KMS-11 (cell line): Measurements from ENCODE around the gene SDK2.

Experiments used
- H2AFZ ChIP-seq: fragments of 200-600 bp; sonication (generic); 2 replicates; pipeline ENCODE4 v1.6.1; 2016; ENCODE audit warnings: antibody characterized with exemption, mixed run types, low read depth
- H3K27ac ChIP-seq: fragments of 200-600 bp; sonication (generic); 2 replicates; pipeline ENCODE4 v1.6.1; 2016; ENCODE audit warnings: mild to moderate bottlenecking, mixed run types
- H3K27me3 ChIP-seq: fragments of 200-600 bp; sonication (generic); 2 replicates; pipeline ENCODE4 v1.6.1; 2017; ENCODE audit warnings: mild to moderate bottlenecking, low read depth, mixed run types, moderate library complexity; ENCODE audit not compliant: insufficient read depth
- H3K36me3 ChIP-seq: fragments of 200-600 bp; sonication (generic); 2 replicates; pipeline ENCODE4 v1.6.1; 2017; ENCODE audit warnings: mild to moderate bottlenecking, mixed run types; ENCODE audit not compliant: insufficient read depth
- H3K4me1 ChIP-seq: fragments of 200-600 bp; sonication (generic); 2 replicates; pipeline ENCODE4 v1.6.1; 2016; ENCODE audit warnings: mild to moderate bottlenecking, low read depth, mixed run types; ENCODE audit not compliant: poor library complexity, severe bottlenecking
- H3K4me2 ChIP-seq: fragments of 200-600 bp; sonication (generic); 2 replicates; pipeline ENCODE4 v1.7.0; 2016; ENCODE audit warnings: mild to moderate bottlenecking, mixed run types
- H3K4me3 ChIP-seq: fragments of 200-600 bp; sonication (generic); IDR thresholded peaks from 2 replicates; pipeline ENCODE4 v1.6.1; 2017; ENCODE audit warnings: low read depth, low read length, mixed read lengths; ENCODE audit not compliant: insufficient read depth
- H3K79me2 ChIP-seq: fragments of 200-600 bp; sonication (generic); 2 replicates; pipeline ENCODE4 v1.6.1; 2016; ENCODE audit warnings: low read depth, mixed run types; ENCODE audit not compliant: insufficient read depth
- H3K9ac ChIP-seq: fragments of 200-600 bp; sonication (generic); 2 replicates; pipeline ENCODE4 v1.6.1; 2016; ENCODE audit warnings: mild to moderate bottlenecking, mixed run types
- H4K20me1 ChIP-seq: fragments of 200-600 bp; sonication (generic); 2 replicates; pipeline ENCODE4 v1.6.1; 2016; ENCODE audit warnings: mild to moderate bottlenecking, mixed run types; ENCODE audit not compliant: insufficient read depth
- TF ChIP-seq, protein P1 (sequence below): fragments of 200-600 bp; sonication (generic); conservative IDR thresholded peaks from 2 replicates; pipeline ENCODE4 v1.6.1; 2017; ENCODE audit warnings: low read depth, mild to moderate bottlenecking, antibody characterized with exemption, low read length, moderate library complexity, mixed read lengths

The SDK2 gene

DNA sequence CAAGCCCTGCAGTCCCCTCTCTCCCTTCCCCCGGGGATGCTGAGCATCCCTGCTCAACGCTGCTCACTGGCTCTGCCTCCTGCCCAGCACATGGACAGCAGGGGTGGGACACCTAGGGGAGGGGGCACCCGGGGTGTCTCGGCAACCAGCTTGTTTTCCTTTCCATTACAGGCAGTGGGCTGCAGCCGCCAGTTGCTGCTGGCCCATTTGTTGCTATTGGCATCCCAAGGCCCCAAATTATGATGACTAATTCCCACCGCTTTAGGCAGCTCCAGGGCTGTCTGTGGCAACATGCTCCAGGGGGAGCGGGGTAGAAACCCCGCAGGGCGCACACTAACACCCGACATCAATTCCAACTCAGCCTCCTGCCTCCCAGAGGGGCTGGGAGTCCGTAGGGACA lies 4.9 kb downstream of the SDK2 start:
- H2AFZ ChIP-seq = no peak overlapping the region
- H3K36me3 ChIP-seq = no peaks in the 10 kb centered on the region
- H3K27me3 ChIP-seq = peaks cover 42% of the 10 kb centered on the region
- no peak overlapping the region for H3K4me2 ChIP-seq
- no peaks in the 10 kb centered on the region for H3K79me2 ChIP-seq
- H3K4me3 ChIP-seq = no peak overlapping the region
- no peaks in the 10 kb centered on the region for H4K20me1 ChIP-seq
- no peaks in the 10 kb centered on the region for H3K4me1 ChIP-seq
- no peak overlapping the region for H3K9ac ChIP-seq
- TF ChIP-seq, protein P1, sequence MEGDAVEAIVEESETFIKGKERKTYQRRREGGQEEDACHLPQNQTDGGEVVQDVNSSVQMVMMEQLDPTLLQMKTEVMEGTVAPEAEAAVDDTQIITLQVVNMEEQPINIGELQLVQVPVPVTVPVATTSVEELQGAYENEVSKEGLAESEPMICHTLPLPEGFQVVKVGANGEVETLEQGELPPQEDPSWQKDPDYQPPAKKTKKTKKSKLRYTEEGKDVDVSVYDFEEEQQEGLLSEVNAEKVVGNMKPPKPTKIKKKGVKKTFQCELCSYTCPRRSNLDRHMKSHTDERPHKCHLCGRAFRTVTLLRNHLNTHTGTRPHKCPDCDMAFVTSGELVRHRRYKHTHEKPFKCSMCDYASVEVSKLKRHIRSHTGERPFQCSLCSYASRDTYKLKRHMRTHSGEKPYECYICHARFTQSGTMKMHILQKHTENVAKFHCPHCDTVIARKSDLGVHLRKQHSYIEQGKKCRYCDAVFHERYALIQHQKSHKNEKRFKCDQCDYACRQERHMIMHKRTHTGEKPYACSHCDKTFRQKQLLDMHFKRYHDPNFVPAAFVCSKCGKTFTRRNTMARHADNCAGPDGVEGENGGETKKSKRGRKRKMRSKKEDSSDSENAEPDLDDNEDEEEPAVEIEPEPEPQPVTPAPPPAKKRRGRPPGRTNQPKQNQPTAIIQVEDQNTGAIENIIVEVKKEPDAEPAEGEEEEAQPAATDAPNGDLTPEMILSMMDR = no peak
- H3K27ac ChIP-seq = no peak overlapping the region

DNA sequence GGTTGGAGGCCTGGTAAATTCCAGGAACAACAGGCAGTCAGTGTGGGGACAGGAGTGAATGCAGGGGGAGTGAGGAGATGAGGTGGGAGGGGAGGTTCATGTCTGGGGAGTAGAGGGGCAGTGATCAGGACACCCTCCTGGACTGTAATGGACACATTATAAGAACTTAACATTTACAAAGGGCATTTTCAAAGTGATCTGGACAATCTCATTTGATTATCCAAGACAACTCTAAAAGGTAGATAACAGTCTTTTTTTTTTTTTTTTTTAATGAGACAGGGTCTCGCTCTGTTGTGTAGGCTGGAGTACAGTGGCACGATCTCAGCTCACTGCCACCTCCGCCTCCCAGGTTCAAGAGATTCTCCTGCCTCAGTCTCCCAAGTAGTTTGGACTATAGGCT lies 5.7 kb downstream of the SDK2 start:
- Histone ChIP-seq H3K27me3 (peaks cover 49% of the 10 kb centered on the region), H3K4me2 (no peak overlapping the region), H3K4me3 (no peak overlapping the region), H3K79me2 (no peaks in the 10 kb centered on the region), H4K20me1 (no peaks in the 10 kb centered on the region), H3K4me1 (no peaks in the 10 kb centered on the region), H3K27ac (no peak overlapping the region), H3K36me3 (no peaks in the 10 kb centered on the region), H3K9ac (no peak overlapping the region), H2AFZ (no peak overlapping the region)
- TF ChIP-seq, protein P1 = no peak

- no peak overlapping the region for H2AFZ ChIP-seq
- no peaks in the 10 kb centered on the region for H3K79me2 ChIP-seq
- TF ChIP-seq, protein P1 = no peak
- peaks cover 56% of the 10 kb centered on the region for H3K27me3 ChIP-seq
- H3K9ac ChIP-seq = no peak overlapping the region
- no peaks in the 10 kb centered on the region for H3K4me1 ChIP-seq
- H3K36me3 ChIP-seq = no peaks in the 10 kb centered on the region
- no peaks in the 10 kb centered on the region for H4K20me1 ChIP-seq
- no peak overlapping the region for H3K27ac ChIP-seq
- no peak overlapping the region for H3K4me3 ChIP-seq
- H3K4me2 ChIP-seq = no peak overlapping the region
These were observed 6.4 kb downstream of the SDK2 start for GRCh38 chr17:73637866-73638265.

GRCh38 chr17:73635101-73635817 lies 9.0 kb downstream of the SDK2 start:
- TF ChIP-seq, protein P1 = no peak
- H3K4me2 ChIP-seq = no peak overlapping the region
- no peaks in the 10 kb centered on the region for H3K36me3 ChIP-seq
- no peak overlapping the region for H3K27ac ChIP-seq
- no peaks in the 10 kb centered on the region for H3K79me2 ChIP-seq
- H3K9ac ChIP-seq = no peak overlapping the region
- H4K20me1 ChIP-seq = no peaks in the 10 kb centered on the region
- H3K4me3 ChIP-seq = no peak overlapping the region
- peaks cover 64% of the 10 kb centered on the region for H3K27me3 ChIP-seq
- no peak overlapping the region for H2AFZ ChIP-seq
- H3K4me1 ChIP-seq = no peaks in the 10 kb centered on the region
